ENCODE data around the gene CLDN16.

The CLDN16 gene

GRCh38 chr3:190442240-190442639 is 54.3 kb downstream of the CLDN16 start:
- no peak for DNase-seq (ENCODE audit: low spot score)

- no peak for DNase-seq (ENCODE audit: low spot score)
These were observed 55.3 kb downstream of the CLDN16 start for GRCh38 chr3:190443257-190443656.

- no peak for DNase-seq (ENCODE audit: low spot score)
These were observed 56.0 kb downstream of the CLDN16 start for GRCh38 chr3:190444006-190444405.

DNA sequence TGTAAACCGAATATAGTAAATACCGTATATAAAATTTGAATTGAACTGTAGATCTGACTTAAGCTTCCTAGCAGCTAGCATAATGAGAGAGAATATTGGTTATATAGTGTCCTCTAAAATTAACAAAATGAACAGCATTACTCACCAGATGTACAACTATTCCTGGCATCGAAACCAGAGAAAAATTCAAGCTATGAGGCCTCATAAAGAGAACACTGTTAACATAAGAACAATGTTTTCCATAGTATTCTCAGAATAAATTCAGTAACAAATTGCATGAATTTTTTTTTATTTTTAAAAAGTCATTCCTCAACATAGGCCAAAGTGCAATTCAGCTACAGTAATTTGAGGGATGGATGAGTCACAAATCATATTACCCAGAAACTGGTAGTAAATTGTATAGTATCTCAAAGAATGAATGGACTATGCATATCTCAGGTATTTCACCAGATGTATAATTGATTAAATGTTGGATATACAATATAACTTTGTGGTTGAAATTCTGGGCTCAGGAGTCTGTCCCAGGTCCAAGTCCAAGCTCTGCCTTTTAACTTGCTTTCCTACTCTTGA is 56.7 kb downstream of the CLDN16 start:
- DNase-seq (ENCODE audit: low spot score), result no peak

GRCh38 chr3:190446573-190447279 is 58.8 kb downstream of the CLDN16 start:
- DNase-seq (ENCODE audit: low spot score), result no peak

- no peak for DNase-seq (ENCODE audit: low spot score)
These were observed 60.3 kb downstream of the CLDN16 start for GRCh38 chr3:190448256-190448655.

- no peak for DNase-seq (ENCODE audit: low spot score)
These were observed 61.8 kb downstream of the CLDN16 start, which contains the start of gene TMEM207 for GRCh38 chr3:190449801-190450200. Gene TMEM207, minus strand, starts transcription at chr3:190449901. Its CDS starts 92 bp downstream, at chr3:190449809.

- DNase-seq (ENCODE audit: low spot score), result no peak
These were observed 67.9 kb downstream of the CLDN16 start for GRCh38 chr3:190455828-190456227.

- no peak for DNase-seq (ENCODE audit: low spot score)
These were observed 68.8 kb downstream of the CLDN16 start for GRCh38 chr3:190456770-190457169.

GRCh38 chr3:190458040-190458439 is 70.1 kb downstream of the CLDN16 start:
- no peak for DNase-seq (ENCODE audit: low spot score)
